Activated B cell treated with CpG ODN at 0.5 μM for 24 hours (primary cell): Measurements from ENCODE around the gene GLB1L3. TPM values are rescaled to one million over a fixed set of nuclear protein-coding genes. Genes with fewer than 3 reads are reported as not detected.

ENCODE experiments used
- ATAC-seq: fragments of 200-7000 bp; cut with Tn5 transposase; one replicate; pipeline ENCODE4 v1.10.0; 2021; ENCODE audit warnings: low read depth, mild to moderate bottlenecking, moderate library complexity
- CTCF ChIA-PET: fragments of 350-600 bp; sonication (Branson Sonifier 250); formaldehyde crosslinking; loops from one replicate; lab custom pipeline; 2021; ENCODE audit warnings: antibody characterized with exemption; lab: Charles Lee
- POLR2A ChIA-PET: fragments of 350-600 bp; sonication (Branson Sonifier 250); formaldehyde crosslinking; loops from one replicate; lab custom pipeline; 2021; ENCODE audit warnings: antibody characterized with exemption; lab: Charles Lee
- DNase-seq: peaks from one replicate; pipeline ENCODE4 v3.0.0; 2022
- H3K27ac Mint-ChIP-seq: one replicate; pipeline ENCODE4 v1.8.0; 2020; ENCODE audit warnings: mixed read lengths
- H3K27me3 Mint-ChIP-seq: one replicate; pipeline ENCODE4 v1.8.0; 2021; ENCODE audit warnings: mixed read lengths
- H3K36me3 Mint-ChIP-seq: one replicate; pipeline ENCODE4 v1.8.0; 2021; ENCODE audit warnings: low read depth, mixed read lengths
- H3K4me1 Mint-ChIP-seq: one replicate; pipeline ENCODE4 v1.8.0; 2021; ENCODE audit warnings: mixed read lengths
- H3K4me3 Mint-ChIP-seq: one replicate; pipeline ENCODE4 v1.8.0; 2020; ENCODE audit warnings: mild to moderate bottlenecking, mixed read lengths
- H3K9me3 Mint-ChIP-seq: one replicate; pipeline ENCODE4 v1.8.0; 2020; ENCODE audit warnings: mixed read lengths
- intact Hi-C: fragments of 100-400 bp; cut with micrococcal nuclease; formaldehyde crosslinking; loops from one replicate; pipeline ENCODE4 v1.15.1; 2024
- total RNA-seq: library from RNA; stranded (reverse); gene quantifications from 2 replicates; pipeline ENCODE4 v1.2.3, GENCODE V29; 2022
- TF ChIP-seq, protein P1 (sequence below): fragments of 200-600 bp; IDR thresholded peaks from one replicate; pipeline ENCODE4 v1.8.0; 2022; ENCODE audit warnings: antibody characterized with exemption, mild to moderate bottlenecking

Gene GLB1L3
- total RNA-seq, 1 donor from 2014 or later, result not detected

DNA sequence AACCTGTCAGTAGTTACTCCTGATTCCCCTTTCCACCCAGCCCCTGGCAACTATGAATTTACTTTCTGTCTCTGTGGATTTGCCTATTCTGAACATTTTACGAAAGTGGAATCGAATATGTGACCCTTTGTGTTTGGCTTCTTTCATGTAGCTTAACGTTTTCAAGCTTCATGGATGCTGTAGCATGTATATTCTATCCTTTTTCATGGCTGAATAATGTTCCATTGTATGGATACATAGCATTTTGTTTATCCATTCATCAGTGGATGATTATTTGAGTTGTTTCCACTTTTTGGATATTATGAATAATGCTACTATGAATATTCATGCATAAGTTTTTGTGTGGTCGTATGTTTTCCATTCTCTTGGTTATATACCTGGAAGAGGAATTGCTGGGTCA is 46.4 kb downstream of the GLB1L3 start:
- peaks cover 2% of the 10 kb centered on the region for H3K36me3 Mint-ChIP-seq
- POLR2A ChIA-PET, result no interaction called here

DNA sequence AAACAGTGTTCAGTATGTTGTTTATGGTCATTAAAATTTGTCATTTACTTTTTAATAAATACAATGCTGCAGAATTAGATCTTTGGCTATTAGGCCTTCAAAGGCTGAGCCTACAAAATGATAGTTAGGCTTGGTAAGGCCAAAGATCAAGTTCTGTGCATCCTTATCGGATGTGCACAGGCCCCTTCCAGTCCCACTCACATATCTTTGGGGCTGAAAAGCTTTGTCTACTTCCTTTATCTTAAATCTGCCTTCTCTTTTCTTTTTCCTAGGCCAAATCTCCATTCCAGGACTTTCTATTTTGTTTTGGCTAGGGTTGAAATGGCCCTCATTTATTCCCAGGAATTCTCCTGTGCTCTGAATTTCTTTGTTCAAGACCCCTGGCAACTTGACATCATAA is 52.3 kb downstream of the GLB1L3 start:
- no peak for DNase-seq

More for the DNA sequence above, 46.4 kb downstream of the GLB1L3 start:
- Mint-ChIP-seq H3K27ac (no peak overlapping the region), H3K4me1 (no peaks in the 10 kb centered on the region), H3K9me3 (peaks cover 15% of the 10 kb centered on the region), H3K4me3 (no peak overlapping the region), H3K27me3 (peaks cover 21% of the 10 kb centered on the region)
- TF ChIP-seq, protein P1, sequence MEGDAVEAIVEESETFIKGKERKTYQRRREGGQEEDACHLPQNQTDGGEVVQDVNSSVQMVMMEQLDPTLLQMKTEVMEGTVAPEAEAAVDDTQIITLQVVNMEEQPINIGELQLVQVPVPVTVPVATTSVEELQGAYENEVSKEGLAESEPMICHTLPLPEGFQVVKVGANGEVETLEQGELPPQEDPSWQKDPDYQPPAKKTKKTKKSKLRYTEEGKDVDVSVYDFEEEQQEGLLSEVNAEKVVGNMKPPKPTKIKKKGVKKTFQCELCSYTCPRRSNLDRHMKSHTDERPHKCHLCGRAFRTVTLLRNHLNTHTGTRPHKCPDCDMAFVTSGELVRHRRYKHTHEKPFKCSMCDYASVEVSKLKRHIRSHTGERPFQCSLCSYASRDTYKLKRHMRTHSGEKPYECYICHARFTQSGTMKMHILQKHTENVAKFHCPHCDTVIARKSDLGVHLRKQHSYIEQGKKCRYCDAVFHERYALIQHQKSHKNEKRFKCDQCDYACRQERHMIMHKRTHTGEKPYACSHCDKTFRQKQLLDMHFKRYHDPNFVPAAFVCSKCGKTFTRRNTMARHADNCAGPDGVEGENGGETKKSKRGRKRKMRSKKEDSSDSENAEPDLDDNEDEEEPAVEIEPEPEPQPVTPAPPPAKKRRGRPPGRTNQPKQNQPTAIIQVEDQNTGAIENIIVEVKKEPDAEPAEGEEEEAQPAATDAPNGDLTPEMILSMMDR, result no peak
- intact Hi-C loops, result no loop called here
- DNase-seq (no peak), ATAC-seq (no peak)
- CTCF ChIA-PET, result no interaction called here

DNA sequence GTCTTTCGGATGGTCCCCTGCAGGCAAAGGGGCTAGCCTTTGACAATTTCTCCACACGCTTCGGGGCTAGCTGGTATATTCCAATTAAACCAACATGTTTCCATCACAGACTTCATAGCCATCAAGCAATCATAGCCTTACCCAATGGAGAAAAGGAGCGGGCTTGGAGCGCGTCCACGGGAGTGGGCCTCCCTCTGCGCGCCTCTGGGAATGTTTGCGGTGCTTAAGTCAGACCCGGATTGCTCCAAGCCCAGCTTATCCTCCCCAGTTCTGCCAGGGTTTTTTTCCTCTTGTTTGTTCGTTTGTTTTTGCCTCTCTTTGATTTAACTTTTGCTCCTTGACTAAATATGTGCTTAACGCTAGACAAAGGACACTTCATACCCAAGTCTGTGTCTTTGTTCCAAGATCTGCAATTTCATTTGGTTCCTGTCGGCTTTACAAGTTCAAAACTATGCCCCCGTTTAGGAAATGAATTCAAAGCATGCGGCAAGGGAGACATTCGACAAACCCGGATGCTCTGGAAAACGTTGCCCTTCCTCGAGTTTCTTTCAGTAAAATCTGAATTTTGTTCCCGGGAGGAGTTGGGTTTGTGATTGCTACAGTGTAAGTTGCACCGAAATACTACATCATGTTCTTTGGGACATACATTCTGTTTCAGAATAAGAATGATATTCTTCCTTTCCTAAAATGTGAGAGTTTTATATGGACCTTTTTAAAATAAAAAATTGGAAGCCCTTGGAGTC is 54.6 kb downstream of the GLB1L3 start:
- ChIA-PET CTCF (no interaction called here), POLR2A (no interaction called here)
- DNase-seq (no peak), ATAC-seq (no peak)
- intact Hi-C loops, result loop anchor here (1.0 to 5.0 kb wide), 3 partner anchors 53 to 106 kb away; partner anchors contain the start of genes ACAD8, GLB1L3, THYN1 and VPS26B
- Mint-ChIP-seq H3K27ac (no peak overlapping the region), H3K4me3 (peak overlapping the region; percentile 80), H3K4me1 (peaks cover 9% of the 10 kb centered on the region), H3K36me3 (no peaks in the 10 kb centered on the region), H3K27me3 (peaks cover 50% of the 10 kb centered on the region), H3K9me3 (no peaks in the 10 kb centered on the region)
- TF ChIP-seq, protein P1, result no peak

More for the DNA sequence above, 52.3 kb downstream of the GLB1L3 start:
- Mint-ChIP-seq H3K36me3 (no peaks in the 10 kb centered on the region), H3K9me3 (no peaks in the 10 kb centered on the region), H3K27me3 (peaks cover 35% of the 10 kb centered on the region), H3K27ac (no peak overlapping the region), H3K4me1 (peaks cover 9% of the 10 kb centered on the region), H3K4me3 (no peak overlapping the region)
- TF ChIP-seq, protein P1, result no peak
- CTCF ChIA-PET, result no interaction called here
- POLR2A ChIA-PET, result no interaction called here
- intact Hi-C loops, result no loop called here
- no peak for ATAC-seq

DNA sequence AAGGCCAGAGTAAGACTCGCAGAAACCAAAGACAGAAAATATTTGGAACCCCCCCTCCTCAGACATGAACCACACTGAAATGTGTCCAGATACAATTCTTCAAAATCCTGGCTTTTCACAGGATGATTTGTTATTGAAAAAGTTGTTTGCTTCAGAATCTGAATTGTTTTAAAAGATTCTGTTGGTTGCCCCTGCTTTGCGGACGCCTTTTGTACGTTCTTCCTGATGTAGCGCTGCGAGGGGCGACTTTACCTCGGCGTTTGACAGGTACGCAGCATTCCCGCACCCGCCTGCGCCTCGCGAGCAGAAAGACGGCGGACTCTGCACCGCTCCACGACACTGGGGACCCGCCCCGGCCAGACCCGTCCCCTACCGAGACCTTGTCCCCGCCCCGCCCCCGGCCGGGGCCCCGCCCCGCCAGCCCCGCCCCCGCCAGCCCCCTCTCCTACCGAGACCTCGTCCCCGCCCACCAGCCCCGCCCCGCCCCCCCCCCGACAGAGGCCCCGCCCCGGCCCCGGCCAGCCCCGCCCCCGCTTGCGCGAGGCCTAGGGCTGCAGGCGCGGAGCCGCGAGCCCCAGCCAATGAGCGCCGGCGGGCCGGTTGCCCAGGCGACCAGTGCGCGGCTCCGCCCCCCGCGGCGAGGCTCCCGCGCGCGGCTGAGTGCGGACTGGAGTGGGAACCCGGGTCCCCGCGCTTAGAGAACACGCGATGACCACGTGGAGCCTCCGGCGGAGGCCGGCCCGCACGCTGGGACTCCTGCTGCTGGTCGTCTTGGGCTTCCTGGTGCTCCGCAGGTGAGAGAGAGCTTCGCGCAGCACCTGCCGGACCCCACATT is 55.4 kb downstream of the GLB1L3 start, which contains the start of gene GLB1L2:
GLB1L2 (plus strand) TSS at position 635 of the 835 bp plus-strand sequence; CDS start at position 709, 74 bp downstream.
- Mint-ChIP-seq H3K9me3 (no peaks in the 10 kb centered on the region), H3K27ac (no peak within 1 kb of the TSS), H3K27me3 (peaks cover 48% of the 10 kb centered on the region), H3K4me3 (peak within 1 kb of the TSS; percentile 80), H3K36me3 (no peaks in the 10 kb centered on the region), H3K4me1 (peaks cover 9% of the 10 kb centered on the region)
- TF ChIP-seq, protein P1, result no peak
- ATAC-seq, result peak; percentile 96
- intact Hi-C loops, result loop anchor here (1.0 to 5.0 kb wide), 3 partner anchors 54 to 107 kb away; partner anchors contain the start of genes ACAD8, GLB1L3, THYN1 and VPS26B
- DNase-seq, result peak; percentile 69
- ChIA-PET CTCF (no interaction called here), POLR2A (interaction anchor here (1.2 kb wide), 1 partner anchor 108 kb away, joined by 6 read pairs; the partner anchor contains the start of gene NCAPD3)
